GM12874 (cell line): Measurements from ENCODE around the gene TCF4.
A peak's percentile ranks its signal among the peaks of the same experiment; 100 is the strongest.

ENCODE experiments used
- TF ChIP-seq, protein P1 (sequence below): IDR thresholded peaks from 2 replicates; pipeline ENCODE4 v1.5.1; 2011; ENCODE audit warnings: low read depth, mild to moderate bottlenecking, control low read depth, low read length, moderate library complexity; ENCODE audit not compliant: insufficient read depth

TCF4 gene

DNA sequence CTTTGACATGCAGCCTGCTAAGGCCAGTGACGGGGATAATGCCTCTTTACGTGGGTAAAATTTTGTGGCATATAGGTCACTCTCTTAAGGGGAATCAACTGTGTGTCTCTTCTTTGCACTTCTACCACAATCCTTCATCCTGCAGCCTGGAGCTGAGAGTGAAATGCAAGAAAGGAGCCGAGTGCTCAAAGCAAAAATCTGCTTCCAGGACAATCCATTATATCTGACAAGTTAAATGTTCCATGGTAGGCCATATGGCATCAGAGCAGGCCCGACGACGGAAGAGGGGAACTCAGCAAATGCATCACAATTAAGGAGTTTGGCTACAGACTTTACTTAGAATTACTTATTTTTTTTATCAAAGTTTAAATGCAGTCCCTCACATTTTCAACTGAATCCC, 171.2 kb downstream of the TCF4 start:
- TF ChIP-seq, protein P1, sequence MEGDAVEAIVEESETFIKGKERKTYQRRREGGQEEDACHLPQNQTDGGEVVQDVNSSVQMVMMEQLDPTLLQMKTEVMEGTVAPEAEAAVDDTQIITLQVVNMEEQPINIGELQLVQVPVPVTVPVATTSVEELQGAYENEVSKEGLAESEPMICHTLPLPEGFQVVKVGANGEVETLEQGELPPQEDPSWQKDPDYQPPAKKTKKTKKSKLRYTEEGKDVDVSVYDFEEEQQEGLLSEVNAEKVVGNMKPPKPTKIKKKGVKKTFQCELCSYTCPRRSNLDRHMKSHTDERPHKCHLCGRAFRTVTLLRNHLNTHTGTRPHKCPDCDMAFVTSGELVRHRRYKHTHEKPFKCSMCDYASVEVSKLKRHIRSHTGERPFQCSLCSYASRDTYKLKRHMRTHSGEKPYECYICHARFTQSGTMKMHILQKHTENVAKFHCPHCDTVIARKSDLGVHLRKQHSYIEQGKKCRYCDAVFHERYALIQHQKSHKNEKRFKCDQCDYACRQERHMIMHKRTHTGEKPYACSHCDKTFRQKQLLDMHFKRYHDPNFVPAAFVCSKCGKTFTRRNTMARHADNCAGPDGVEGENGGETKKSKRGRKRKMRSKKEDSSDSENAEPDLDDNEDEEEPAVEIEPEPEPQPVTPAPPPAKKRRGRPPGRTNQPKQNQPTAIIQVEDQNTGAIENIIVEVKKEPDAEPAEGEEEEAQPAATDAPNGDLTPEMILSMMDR = no peak

DNA sequence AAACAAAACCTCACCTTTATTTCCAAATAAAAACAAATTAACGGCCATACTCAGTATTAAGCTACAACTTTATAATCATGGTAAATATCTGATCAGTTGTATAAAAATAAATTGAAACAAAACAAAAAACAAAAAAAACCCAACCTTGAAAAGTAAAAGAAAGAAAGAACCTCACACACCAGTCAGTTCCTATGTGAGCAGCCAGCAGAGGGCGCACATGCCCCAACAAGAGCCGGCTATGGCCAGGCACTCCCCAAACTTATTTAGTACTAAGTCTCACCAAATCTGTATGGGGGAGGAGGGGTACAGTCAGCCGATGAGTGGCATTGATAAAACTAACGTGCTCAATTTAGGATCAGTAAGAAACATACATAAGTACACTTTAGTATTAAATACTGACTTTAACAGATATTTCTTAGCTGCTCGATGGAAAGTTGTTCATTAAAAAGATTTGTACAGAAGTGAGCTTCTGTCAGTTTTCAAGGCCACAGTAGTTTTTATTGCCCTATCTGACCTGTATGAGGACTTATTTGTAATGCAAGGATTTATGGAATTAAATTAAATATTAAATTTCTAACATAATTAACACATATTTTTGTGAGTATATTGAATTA, 172.6 kb downstream of the TCF4 start:
- TF ChIP-seq, protein P1 = peak; percentile 78

DNA sequence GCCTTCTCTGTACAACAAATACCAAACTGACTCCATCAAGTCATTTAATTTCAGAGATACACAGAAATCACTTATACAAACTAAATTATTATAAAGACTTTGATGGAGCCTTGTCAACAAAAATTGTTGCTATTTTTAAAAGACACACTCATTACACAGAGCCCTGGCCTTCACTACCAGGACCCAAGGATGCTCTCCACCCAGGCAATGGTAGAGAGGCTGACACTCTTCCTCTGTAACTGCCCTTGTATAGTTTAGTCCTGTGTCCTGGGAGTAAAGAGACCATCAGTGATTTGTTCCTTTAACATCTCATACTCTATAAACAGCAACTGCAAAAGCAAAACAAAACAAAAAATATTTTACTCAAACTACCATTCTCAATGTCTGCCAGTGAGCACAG, 173.5 kb downstream of the TCF4 start:
- TF ChIP-seq, protein P1 = no peak

DNA sequence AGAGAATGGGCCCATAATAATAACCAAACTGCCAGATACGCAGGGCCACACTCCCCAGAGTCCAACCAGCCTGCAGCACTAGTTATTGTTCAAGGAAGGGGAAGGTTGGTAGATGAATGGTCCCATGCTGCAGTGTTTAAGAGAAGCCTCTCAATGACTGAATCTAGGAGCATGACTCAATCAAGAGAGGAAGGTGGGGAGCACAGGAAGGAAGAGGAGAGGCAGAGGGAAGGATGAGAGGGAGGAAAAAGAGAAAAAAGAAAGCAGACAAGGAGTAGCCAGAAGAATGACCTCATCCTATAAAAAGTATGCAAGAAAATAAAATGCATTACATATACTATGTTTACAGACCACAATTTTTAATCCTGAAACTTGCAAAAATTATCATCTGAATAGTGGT, 174.5 kb downstream of the TCF4 start:
- TF ChIP-seq, protein P1 = no peak

DNA sequence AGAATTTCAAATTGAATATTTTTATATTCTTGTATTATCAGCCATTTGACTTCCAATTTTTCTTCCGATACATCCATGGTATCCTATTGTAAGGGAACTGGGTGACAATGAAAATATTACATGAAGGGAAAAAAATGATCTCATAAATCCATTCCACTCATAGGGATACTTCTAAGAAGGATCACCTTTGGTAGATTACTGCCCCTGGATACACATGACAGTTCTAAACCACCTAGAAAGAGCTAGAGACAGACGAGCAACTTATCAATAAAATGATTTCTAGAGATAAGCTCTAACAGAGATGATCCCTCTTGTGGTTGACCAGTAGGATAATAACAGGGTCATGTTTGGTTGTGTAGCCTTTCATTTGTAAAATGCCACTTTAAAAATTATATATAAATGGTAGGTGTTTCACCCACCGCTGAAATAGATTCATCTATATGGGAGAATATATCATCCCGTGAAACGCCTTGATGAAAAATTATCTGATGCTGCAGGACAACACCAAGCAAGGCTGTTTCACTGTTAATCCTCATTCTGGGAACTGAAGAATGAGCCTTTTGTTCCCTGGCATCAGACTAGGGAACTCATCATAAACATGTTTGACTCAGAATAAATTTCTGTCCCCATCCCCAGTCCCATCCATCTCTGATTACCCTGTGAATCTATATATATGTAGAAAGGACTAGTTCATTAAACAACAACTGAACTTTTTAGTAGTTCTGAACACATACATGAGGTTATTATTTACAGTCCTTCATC, 180.0 kb downstream of the TCF4 start:
- TF ChIP-seq, protein P1 = no peak

DNA sequence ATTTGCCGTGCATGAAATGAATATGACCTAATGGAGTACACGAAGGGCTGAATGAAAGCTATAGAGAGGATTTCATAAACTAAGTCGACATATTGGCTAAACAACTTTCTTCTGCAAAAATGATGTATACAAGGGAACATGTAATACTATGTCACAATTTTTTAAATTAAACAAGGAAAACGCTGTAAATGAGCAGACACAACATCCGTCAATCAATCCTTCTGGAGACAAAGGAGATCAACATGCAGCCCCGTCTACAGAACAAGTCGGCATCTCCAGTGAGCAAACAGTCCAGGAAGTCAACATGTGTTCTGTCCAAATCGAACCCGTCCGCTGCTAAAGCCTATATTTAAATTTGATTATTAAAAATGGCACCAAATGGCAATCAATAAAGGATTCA, 180.8 kb downstream of the TCF4 start:
- TF ChIP-seq, protein P1 = no peak

DNA sequence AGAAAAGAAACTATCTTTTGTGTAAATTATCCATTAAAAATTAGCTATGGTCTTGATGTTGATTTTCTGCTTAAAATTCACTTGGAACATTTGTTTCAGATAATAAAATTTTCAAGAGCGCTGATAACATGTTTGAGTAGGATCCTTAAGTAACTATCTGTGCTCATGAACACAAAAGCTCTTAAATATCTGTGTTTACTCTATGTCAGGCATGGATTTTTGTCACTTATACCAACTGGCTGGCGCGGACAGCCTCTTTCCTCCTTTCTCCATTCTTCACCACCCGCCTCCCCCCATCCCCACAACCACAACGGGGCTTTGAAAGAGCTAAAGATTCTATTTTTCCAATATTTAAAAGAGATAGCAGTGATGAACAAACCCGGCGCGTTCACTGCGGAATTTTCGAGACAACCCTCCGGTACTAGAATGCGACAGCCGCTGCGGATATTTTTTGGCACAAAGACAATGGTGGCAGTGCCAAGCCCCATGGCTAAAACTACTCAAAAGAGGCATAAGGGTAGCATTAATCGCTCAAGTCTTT, 181.5 kb downstream of the TCF4 start:
- TF ChIP-seq, protein P1 = no peak
